GM12878 (cell line): ENCODE measurements around the gene LRP1B. TPM values are rescaled to one million over a fixed set of nuclear protein-coding genes. Genes with fewer than 3 reads are reported as not detected.

Experiments
- ATAC-seq: fragments of 200-7000 bp; cut with Tn5 transposase; 3 replicates; pipeline ENCODE4 v1.9.1; 2020; ENCODE audit warnings: mild to moderate bottlenecking, moderate library complexity
- BruUV-seq: library from RNA; stranded (reverse); fragments of 400-500 nt; replicated peaks from 2 replicates; lab custom pipeline; 2021; lab: Mats Ljungman, UMichigan
- CTCF ChIA-PET: fragments of 300-600 bp; sonication (Branson Sonifier 250); formaldehyde crosslinking; extraction: SDS; loops from one replicate; lab custom pipeline; 2021; ENCODE audit warnings: inconsistent platforms; lab: Yijun Ruan, JAX
- POLR2A ChIA-PET: fragments of 350-600 bp; formaldehyde crosslinking; extraction: SDS; loops from one replicate; lab custom pipeline; 2021; ENCODE audit warnings: inconsistent platforms; lab: Charles Lee
- RAD21 ChIA-PET: fragments of 300-600 bp; sonication (Branson Sonifier 250); formaldehyde crosslinking; loops from one replicate; lab custom pipeline; 2023; ENCODE audit warnings: antibody characterized with exemption; ENCODE audit not compliant: unreplicated experiment; lab: Charles Lee
- SMC1A ChIA-PET: fragments of 300-600 bp; sonication (Branson Sonifier 250); formaldehyde crosslinking; loops from one replicate; lab custom pipeline; 2023; ENCODE audit not compliant: unreplicated experiment, uncharacterized antibody; lab: Charles Lee
- DNase-seq: peaks from one replicate; pipeline ENCODE4 v3.0.0-alpha.2; 2011; ENCODE audit warnings: low read depth, low spot score
- FAIRE-seq: peaks from 3 replicates; lab custom pipeline; 2011; peaks lifted over from hg19 to GRCh38; lab: Jason Lieb, UNC
- H2AFZ ChIP-seq: 2 replicates; pipeline ENCODE4 v1.6.0; 2011; ENCODE audit warnings: low read depth, low read length, control low read depth; ENCODE audit not compliant: control insufficient read depth
- H3K27ac ChIP-seq: 2 replicates; pipeline ENCODE4 v1.5.1; 2011; ENCODE audit warnings: control low read depth; ENCODE audit not compliant: control insufficient read depth, insufficient read depth
- H3K27me3 ChIP-seq, 2 experiments: replicated peaks in 1 of 2; 2 replicates each; pipeline versions ENCODE4 v1.6.0 to v1.6.1; 2011; ENCODE audit warnings: low read length in 1 of 2; ENCODE audit not compliant: control insufficient read depth in 2 of 2, insufficient read depth in 2 of 2
- H3K36me3 ChIP-seq, 2 experiments: 2 replicates each; pipeline ENCODE4 v1.5.1; 2011; ENCODE audit warnings: low read length in 1 of 2; ENCODE audit not compliant: control insufficient read depth in 2 of 2, insufficient read depth in 2 of 2
- H3K4me1 ChIP-seq: 2 replicates; pipeline ENCODE4 v1.6.1; 2011; ENCODE audit warnings: mild to moderate bottlenecking, low read length, moderate library complexity, mixed read lengths; ENCODE audit not compliant: control insufficient read depth, insufficient read depth
- H3K4me2 ChIP-seq: 2 replicates; pipeline ENCODE4 v1.6.0; 2011; ENCODE audit warnings: control low read depth; ENCODE audit not compliant: control insufficient read depth, insufficient read depth
- H3K4me3 ChIP-seq: fragments of 200-600 bp; sonication (generic); 2 replicates; pipeline ENCODE4 v1.5.1; 2016
- H3K79me2 ChIP-seq: 2 replicates; pipeline ENCODE4 v1.6.0; 2011; ENCODE audit warnings: low read length; ENCODE audit not compliant: control insufficient read depth, insufficient read depth
- H3K9ac ChIP-seq: 2 replicates; pipeline ENCODE4 v1.8.0; 2011; ENCODE audit warnings: low read length, control low read depth, mixed read lengths; ENCODE audit not compliant: control insufficient read depth, insufficient read depth
- H3K9me3 ChIP-seq: replicated peaks from 3 replicates; pipeline ENCODE4 v1.5.1; 2011; ENCODE audit warnings: mild to moderate bottlenecking, low read length; ENCODE audit not compliant: control insufficient read depth, insufficient read depth
- H4K20me1 ChIP-seq: 2 replicates; pipeline ENCODE4 v1.6.0; 2011; ENCODE audit not compliant: control insufficient read depth, insufficient read depth
- FOS ChIP-seq: IDR thresholded peaks from 3 replicates; pipeline ENCODE4 v1.6.1; 2011; ENCODE audit warnings: borderline replicate concordance; ENCODE audit not compliant: insufficient read length; ENCODE audit errors: extremely low read depth
- HDAC6 ChIP-seq: fragments of 200-600 bp; sonication (generic); IDR thresholded peaks from one replicate; pipeline ENCODE4 v1.8.0; 2017; ENCODE audit warnings: antibody characterized with exemption; ENCODE audit not compliant: unreplicated experiment
- MXI1 ChIP-seq: fragments of 150-350 bp; IDR thresholded peaks from 2 replicates; pipeline ENCODE4 v1.6.1; 2011; ENCODE audit warnings: low read depth, mild to moderate bottlenecking, inconsistent platforms, low read length, improper control_type of control experiment
- RBBP5 ChIP-seq: fragments of 200-600 bp; sonication (generic); conservative IDR thresholded peaks from 2 replicates; pipeline ENCODE4 v1.6.1; 2016
- TARDBP ChIP-seq: IDR thresholded peaks from 2 replicates; pipeline ENCODE4 v1.6.1; 2016; ENCODE audit warnings: borderline replicate concordance
- ZBED1 ChIP-seq: IDR thresholded peaks from 2 replicates; pipeline ENCODE4 v1.6.1; 2016; ENCODE audit warnings: borderline replicate concordance
- WGBS: methylation state at CpG from one replicate; pipeline ENCODE4 v1.1.6; 2016; ENCODE audit warnings: low lambda C conversion rate; ENCODE audit not compliant: insufficient replicate concordance, insufficient coverage; ENCODE audit errors: missing lambda C conversion rate; 5-methylcytosine and 5-hydroxymethylcytosine counted together
- in situ Hi-C: fragments of 300-500 bp; cut with MboI; formaldehyde crosslinking; loops from 9 replicates; pipeline ENCODE4 v1.14.3; 2018; ENCODE audit warnings: mixed read lengths
- intact Hi-C: fragments of 100-400 bp; cut with micrococcal nuclease; formaldehyde crosslinking; loops from one replicate; pipeline ENCODE4 v1.14.2; 2022; ENCODE audit not compliant: unreplicated experiment
- polyA plus RNA-seq, 11 experiments: library from polyadenylated mRNA; depleted of rRNA in 4 of 11; unstranded in 6 of 11; stranded (reverse) in 5 of 11; fragments of >200 nt; fragmentation: Nextera tagmentation in 4 of 11; fragmentation: Illumina TruSeq in 1 of 11; extraction: Ambion mirVana in 4 of 11; extraction: Trizol in 1 of 11; gene quantifications; 1 replicate in 1 of 11; 2 replicates in 10 of 11; pipeline versions ENCODE4 v1.2.1 to v1.2.3, GENCODE V29; 2011 to 2016; ENCODE audit warnings: inconsistent platforms in 2 of 11, missing spikeins in 2 of 11, low read depth in 1 of 11
- total RNA-seq, 4 experiments: library from RNA; depleted of rRNA in 3 of 4; stranded (reverse); fragments of >200 nt in 3 of 4; fragmentation: Illumina TruSeq in 1 of 4; extraction: Trizol in 1 of 4; gene quantifications; 2 replicates each; pipeline versions ENCODE4 v1.2.1 to v1.2.3, GENCODE V29; 2013 to 2021
- TF ChIP-seq, protein P1 (sequence below): fragments of 450-650 bp; IDR thresholded peaks from 2 replicates; pipeline ENCODE4 v1.6.1; 2014; ENCODE audit warnings: mild to moderate bottlenecking
- TF ChIP-seq, protein P2 (sequence below): IDR thresholded peaks from 2 replicates; pipeline ENCODE4 v1.6.1; 2012; ENCODE audit warnings: low read length, inconsistent platforms
- TF ChIP-seq, protein P3 (sequence below): fragments of 450-650 bp; IDR thresholded peaks from 2 replicates; pipeline ENCODE4 v1.6.1; 2017; ENCODE audit warnings: mild to moderate bottlenecking, moderate library complexity

Gene LRP1B
- total and polyA plus RNA-seq, 10 of the 15 experiments (the other 5 are each of a cell fraction or from before 2014, with no cell fraction given): under 0.01 to 0.06 (median 0.03) TPM; not detected in 5

DNA sequence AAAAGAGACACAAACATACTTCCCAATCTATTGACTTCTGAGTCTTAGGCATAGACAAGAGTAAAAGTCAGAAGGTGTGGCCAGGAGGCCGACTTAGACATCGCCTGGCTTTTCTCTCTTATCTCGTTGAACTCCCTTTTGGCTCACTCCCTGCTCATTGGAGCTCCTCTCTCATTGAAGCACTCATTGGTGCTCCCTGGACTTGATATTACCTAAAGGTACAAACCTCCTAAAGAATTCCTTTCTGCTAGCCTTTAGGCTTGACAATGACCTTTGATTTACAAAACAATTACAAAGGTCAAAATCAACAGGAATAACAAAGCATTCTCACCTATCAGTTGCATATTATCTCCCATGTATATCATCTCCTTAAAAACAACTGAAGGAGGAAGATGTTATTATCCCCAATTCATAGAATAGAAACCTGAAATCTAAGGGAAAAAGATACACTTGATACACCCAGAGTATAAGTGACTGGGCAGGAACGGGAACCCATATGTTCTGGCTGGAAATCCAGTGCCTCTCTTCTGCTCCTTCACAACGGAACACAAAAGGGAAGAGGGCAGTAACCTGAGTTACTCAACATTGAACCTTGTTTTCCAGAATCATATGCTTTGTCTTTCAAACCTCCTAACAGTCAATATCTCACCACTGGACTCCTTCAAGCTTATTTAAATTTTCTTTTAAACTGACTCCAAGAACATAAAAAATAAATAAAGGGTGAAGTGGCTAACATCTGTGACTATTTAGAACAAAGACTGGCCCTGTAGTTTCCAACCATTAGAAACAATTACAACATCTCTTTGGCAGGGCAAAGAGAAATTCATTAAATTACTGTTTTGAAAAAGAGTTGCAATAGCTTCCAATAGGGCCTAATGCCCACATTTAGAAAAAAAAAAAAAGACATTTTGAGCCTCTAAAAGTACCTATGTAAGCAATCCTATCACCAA, 1247.9 kb downstream of the LRP1B start:
- no TSS peak for BruUV-seq
- SMC1A ChIA-PET: no interaction called here
- intact Hi-C loops: no loop called here
- in situ Hi-C loops: no loop called here
- no peak overlapping the region for H2AFZ ChIP-seq
- no peaks in the 10 kb centered on the region for H3K36me3 ChIP-seq
- ATAC-seq (no peak), FAIRE-seq (no peak)
- H3K4me3 ChIP-seq: no peak overlapping the region
- RAD21 ChIA-PET: no interaction called here
- no peaks in the 10 kb centered on the region for H3K9me3 ChIP-seq
- H3K79me2 ChIP-seq: no peaks in the 10 kb centered on the region
- 2% methylated on average over 5 of the region's 5 CpGs for WGBS
- no peaks in the 10 kb centered on the region for H3K27me3 ChIP-seq
- POLR2A ChIA-PET: no interaction called here
- no peak overlapping the region for H3K4me2 ChIP-seq
- H3K9ac ChIP-seq: no peak overlapping the region
- no peaks in the 10 kb centered on the region for H4K20me1 ChIP-seq
- no peak overlapping the region for H3K27ac ChIP-seq
- TF ChIP-seq, protein P1, sequence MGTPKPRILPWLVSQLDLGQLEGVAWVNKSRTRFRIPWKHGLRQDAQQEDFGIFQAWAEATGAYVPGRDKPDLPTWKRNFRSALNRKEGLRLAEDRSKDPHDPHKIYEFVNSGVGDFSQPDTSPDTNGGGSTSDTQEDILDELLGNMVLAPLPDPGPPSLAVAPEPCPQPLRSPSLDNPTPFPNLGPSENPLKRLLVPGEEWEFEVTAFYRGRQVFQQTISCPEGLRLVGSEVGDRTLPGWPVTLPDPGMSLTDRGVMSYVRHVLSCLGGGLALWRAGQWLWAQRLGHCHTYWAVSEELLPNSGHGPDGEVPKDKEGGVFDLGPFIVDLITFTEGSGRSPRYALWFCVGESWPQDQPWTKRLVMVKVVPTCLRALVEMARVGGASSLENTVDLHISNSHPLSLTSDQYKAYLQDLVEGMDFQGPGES: no peak
- TF ChIP-seq, all 136 proteins: peak for 0
- CTCF ChIA-PET: no interaction called here
- no peak for DNase-seq
- H3K4me1 ChIP-seq: no peaks in the 10 kb centered on the region

DNA sequence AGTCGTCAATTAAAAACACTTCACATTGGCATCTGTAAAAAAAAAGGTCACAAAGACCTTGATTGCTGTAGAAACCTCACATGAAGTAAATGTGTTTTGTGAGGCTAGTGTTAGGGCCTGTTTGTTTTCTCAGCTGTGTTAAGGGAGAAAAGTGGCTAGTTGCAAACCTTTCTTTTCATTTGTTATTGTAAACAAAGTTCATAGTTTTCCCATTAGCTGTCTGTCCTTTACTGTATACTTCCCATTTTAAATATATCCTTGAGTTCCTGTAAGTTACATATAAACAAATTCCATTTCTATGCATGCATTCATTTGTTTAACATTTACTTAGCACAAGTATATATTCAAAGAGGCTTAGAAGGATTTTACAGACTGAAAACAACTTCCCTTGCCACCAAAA, 1250.2 kb downstream of the LRP1B start:
- no peak overlapping the region for H3K9ac ChIP-seq
- H3K4me1 ChIP-seq: no peaks in the 10 kb centered on the region
- no peaks in the 10 kb centered on the region for H3K27me3 ChIP-seq
- ATAC-seq (no peak), DNase-seq (no peak), FAIRE-seq (no peak)
- ChIA-PET RAD21 (no interaction called here), POLR2A (no interaction called here), SMC1A (interaction anchor here (1.2 kb wide), 1 partner anchor 19 kb away, joined by 5 read pairs; no protein-coding TSS in a partner anchor), CTCF (interaction anchor here (0.6 to 2.6 kb wide), 2 partner anchors 17 to 386 kb away, joined by 4 to 14 read pairs; no protein-coding TSS in a partner anchor)
- in situ Hi-C loops: no loop called here
- no peak overlapping the region for H3K4me2 ChIP-seq
- H3K9me3 ChIP-seq: no peaks in the 10 kb centered on the region
- H3K27ac ChIP-seq: no peak overlapping the region
- intact Hi-C loops: no loop called here
- H4K20me1 ChIP-seq: no peaks in the 10 kb centered on the region
- WGBS: 5% methylated on average over 1 of the region's 1 CpG
- H3K4me3 ChIP-seq: no peak overlapping the region
- no peaks in the 10 kb centered on the region for H3K79me2 ChIP-seq
- H2AFZ ChIP-seq: no peak overlapping the region
- no TSS peak for BruUV-seq
- H3K36me3 ChIP-seq: no peaks in the 10 kb centered on the region
- TF ChIP-seq ZBED1 (no peak), MXI1 (no peak), RBBP5 (no peak), HDAC6 (no peak), TARDBP (no peak), FOS (no peak)
- TF ChIP-seq, protein P2, sequence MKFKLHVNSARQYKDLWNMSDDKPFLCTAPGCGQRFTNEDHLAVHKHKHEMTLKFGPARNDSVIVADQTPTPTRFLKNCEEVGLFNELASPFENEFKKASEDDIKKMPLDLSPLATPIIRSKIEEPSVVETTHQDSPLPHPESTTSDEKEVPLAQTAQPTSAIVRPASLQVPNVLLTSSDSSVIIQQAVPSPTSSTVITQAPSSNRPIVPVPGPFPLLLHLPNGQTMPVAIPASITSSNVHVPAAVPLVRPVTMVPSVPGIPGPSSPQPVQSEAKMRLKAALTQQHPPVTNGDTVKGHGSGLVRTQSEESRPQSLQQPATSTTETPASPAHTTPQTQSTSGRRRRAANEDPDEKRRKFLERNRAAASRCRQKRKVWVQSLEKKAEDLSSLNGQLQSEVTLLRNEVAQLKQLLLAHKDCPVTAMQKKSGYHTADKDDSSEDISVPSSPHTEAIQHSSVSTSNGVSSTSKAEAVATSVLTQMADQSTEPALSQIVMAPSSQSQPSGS: no peak
- TF ChIP-seq, protein P3, sequence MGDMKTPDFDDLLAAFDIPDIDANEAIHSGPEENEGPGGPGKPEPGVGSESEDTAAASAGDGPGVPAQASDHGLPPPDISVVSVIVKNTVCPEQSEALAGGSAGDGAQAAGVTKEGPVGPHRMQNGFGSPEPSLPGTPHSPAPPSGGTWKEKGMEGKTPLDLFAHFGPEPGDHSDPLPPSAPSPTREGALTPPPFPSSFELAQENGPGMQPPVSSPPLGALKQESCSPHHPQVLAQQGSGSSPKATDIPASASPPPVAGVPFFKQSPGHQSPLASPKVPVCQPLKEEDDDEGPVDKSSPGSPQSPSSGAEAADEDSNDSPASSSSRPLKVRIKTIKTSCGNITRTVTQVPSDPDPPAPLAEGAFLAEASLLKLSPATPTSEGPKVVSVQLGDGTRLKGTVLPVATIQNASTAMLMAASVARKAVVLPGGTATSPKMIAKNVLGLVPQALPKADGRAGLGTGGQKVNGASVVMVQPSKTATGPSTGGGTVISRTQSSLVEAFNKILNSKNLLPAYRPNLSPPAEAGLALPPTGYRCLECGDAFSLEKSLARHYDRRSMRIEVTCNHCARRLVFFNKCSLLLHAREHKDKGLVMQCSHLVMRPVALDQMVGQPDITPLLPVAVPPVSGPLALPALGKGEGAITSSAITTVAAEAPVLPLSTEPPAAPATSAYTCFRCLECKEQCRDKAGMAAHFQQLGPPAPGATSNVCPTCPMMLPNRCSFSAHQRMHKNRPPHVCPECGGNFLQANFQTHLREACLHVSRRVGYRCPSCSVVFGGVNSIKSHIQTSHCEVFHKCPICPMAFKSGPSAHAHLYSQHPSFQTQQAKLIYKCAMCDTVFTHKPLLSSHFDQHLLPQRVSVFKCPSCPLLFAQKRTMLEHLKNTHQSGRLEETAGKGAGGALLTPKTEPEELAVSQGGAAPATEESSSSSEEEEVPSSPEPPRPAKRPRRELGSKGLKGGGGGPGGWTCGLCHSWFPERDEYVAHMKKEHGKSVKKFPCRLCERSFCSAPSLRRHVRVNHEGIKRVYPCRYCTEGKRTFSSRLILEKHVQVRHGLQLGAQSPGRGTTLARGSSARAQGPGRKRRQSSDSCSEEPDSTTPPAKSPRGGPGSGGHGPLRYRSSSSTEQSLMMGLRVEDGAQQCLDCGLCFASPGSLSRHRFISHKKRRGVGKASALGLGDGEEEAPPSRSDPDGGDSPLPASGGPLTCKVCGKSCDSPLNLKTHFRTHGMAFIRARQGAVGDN: no peak
